ENCODE data around the gene ADAM10. TPM values are rescaled to one million over a fixed set of nuclear protein-coding genes. Genes with fewer than 3 reads are reported as not detected.

Gene ADAM10
- total RNA-seq, 6 experiments from 2014 or later: 155 to 227 (median 196) TPM

- Mint-ChIP-seq H3K27me3 (ENCODE audit: insufficient read depth) (no peaks in the 10 kb centered on the region; the same call in 1 of the 2 replicates), H3K4me3 (no peak overlapping the region), H3K4me1 (ENCODE audit: low read depth) (no peaks in the 10 kb centered on the region), H3K36me3 (ENCODE audit: low read depth) (peaks cover 13% of the 10 kb centered on the region), H3K9me3 (peaks cover 12% of the 10 kb centered on the region), H3K27ac (no peak overlapping the region)
- no peak for TF ChIP-seq CTCF (IDR thresholded peaks at IDR 0.05)
- DNase-seq: no peak
These were observed 13.2 kb upstream of the ADAM10 start for GRCh38 chr15:58762731-58763130.

GRCh38 chr15:58762285-58762684, 12.8 kb upstream of the ADAM10 start:
- no peak for DNase-seq
- H3K27ac Mint-ChIP-seq: no peak overlapping the region
- H3K27me3 Mint-ChIP-seq (ENCODE audit: insufficient read depth): no peaks in the 10 kb centered on the region; the same call in 1 of the 2 replicates
- no peak overlapping the region for H3K4me3 Mint-ChIP-seq
- peaks cover 12% of the 10 kb centered on the region for H3K9me3 Mint-ChIP-seq
- TF ChIP-seq CTCF (IDR thresholded peaks at IDR 0.05): no peak
- H3K4me1 Mint-ChIP-seq (ENCODE audit: low read depth): no peaks in the 10 kb centered on the region
- H3K36me3 Mint-ChIP-seq (ENCODE audit: low read depth): peaks cover 13% of the 10 kb centered on the region

- Mint-ChIP-seq H3K4me3 (no peak overlapping the region), H3K36me3 (ENCODE audit: low read depth) (peaks cover 8% of the 10 kb centered on the region), H3K27ac (no peak overlapping the region), H3K9me3 (peaks cover 12% of the 10 kb centered on the region), H3K4me1 (ENCODE audit: low read depth) (no peaks in the 10 kb centered on the region), H3K27me3 (ENCODE audit: insufficient read depth) (peaks cover 5% of the 10 kb centered on the region)
- no peak for TF ChIP-seq CTCF (IDR thresholded peaks at IDR 0.05)
- no peak for DNase-seq
These were observed 11.5 kb upstream of the ADAM10 start for GRCh38 chr15:58761010-58761388.

- H3K4me1 Mint-ChIP-seq (ENCODE audit: low read depth): no peaks in the 10 kb centered on the region
- H3K9me3 Mint-ChIP-seq: peaks cover 12% of the 10 kb centered on the region
- peaks cover 8% of the 10 kb centered on the region for H3K36me3 Mint-ChIP-seq (ENCODE audit: low read depth)
- DNase-seq: no peak
- no peak overlapping the region for H3K27ac Mint-ChIP-seq
- no peak for TF ChIP-seq CTCF (IDR thresholded peaks at IDR 0.05)
- H3K27me3 Mint-ChIP-seq (ENCODE audit: insufficient read depth): peaks cover 5% of the 10 kb centered on the region
- no peak overlapping the region for H3K4me3 Mint-ChIP-seq
These were observed 11.0 kb upstream of the ADAM10 start for GRCh38 chr15:58760385-58761009.

GRCh38 chr15:58758141-58758540, 8.6 kb upstream of the ADAM10 start:
- no peak overlapping the region for H3K27ac Mint-ChIP-seq
- H3K4me1 Mint-ChIP-seq (ENCODE audit: low read depth): no peaks in the 10 kb centered on the region
- H3K27me3 Mint-ChIP-seq (ENCODE audit: insufficient read depth): peaks cover 5% of the 10 kb centered on the region; the same call in 1 of the 2 replicates
- peak; percentile 53 for TF ChIP-seq CTCF (IDR thresholded peaks at IDR 0.05)
- H3K36me3 Mint-ChIP-seq (ENCODE audit: low read depth): no peaks in the 10 kb centered on the region
- H3K4me3 Mint-ChIP-seq: no peak overlapping the region
- H3K9me3 Mint-ChIP-seq: no peaks in the 10 kb centered on the region; the same call in 1 of the 2 replicates
- no peak for DNase-seq
